K562 (cell line): ENCODE data around the gene EPHA4. TPM values are rescaled to one million over a fixed set of nuclear protein-coding genes. Genes with fewer than 3 reads are reported as not detected.

Source experiments
- ATAC-seq: fragments of 200-7000 bp; cut with Tn5 transposase; 3 replicates; pipeline ENCODE4 v1.9.1; 2020; ENCODE audit warnings: moderate library complexity
- BruUV-seq: library from RNA; stranded (reverse); fragments of 400-500 nt; replicated peaks from 2 replicates; lab custom pipeline; 2021; lab: Mats Ljungman, UMichigan
- CTCF ChIA-PET: fragments of 300-600 bp; formaldehyde crosslinking; extraction: SDS; loops from one replicate; lab custom pipeline; 2021; ENCODE audit warnings: low intra/inter-chr PET ratio; lab: Yijun Ruan, JAX
- POLR2A ChIA-PET: fragments of 300-600, 350-650 bp; sonication (Branson Sonifier 250); formaldehyde crosslinking; extraction: SDS; loops from one replicate; lab custom pipeline; 2021; ENCODE audit warnings: antibody characterized with exemption, inconsistent platforms; lab: Yijun Ruan, JAX
- DNase-seq, 4 experiments: peaks; one replicate each; pipeline versions ENCODE4 v3.0.0 to v3.0.0-alpha.2; 2011 to 2018; ENCODE audit warnings: low spot score in 3 of 4, mixed read lengths in 3 of 4; ENCODE audit errors: extremely low read depth in 1 of 4
- FAIRE-seq: peaks from 2 replicates; lab custom pipeline; 2011; peaks lifted over from hg19 to GRCh38; lab: Jason Lieb, UNC
- H2AFZ ChIP-seq: 2 replicates; pipeline ENCODE4 v1.6.0; 2011; ENCODE audit warnings: low read depth, low read length, control low read depth, inconsistent platforms
- H3K27ac ChIP-seq: fragments of 200-600 bp; 3 replicates; pipeline ENCODE4 v1.8.0; 2011; ENCODE audit warnings: low read depth, mild to moderate bottlenecking, control low read depth, inconsistent platforms, low read length, moderate library complexity, mixed read lengths; ENCODE audit errors: extremely low read depth
- H3K27me3 ChIP-seq, 2 experiments: fragments of 300-600 bp in 1 of 2; 2 replicates in 1 of 2; 3 replicates in 1 of 2; pipeline versions ENCODE4 v1.6.0 to v1.8.0; 2011; ENCODE audit warnings: inconsistent platforms in 2 of 2, low read length in 2 of 2, mild to moderate bottlenecking in 1 of 2, mixed read lengths in 1 of 2, moderate library complexity in 1 of 2; ENCODE audit not compliant: control insufficient read depth in 2 of 2, insufficient read depth in 2 of 2
- H3K36me3 ChIP-seq: fragments of 300-600 bp; 3 replicates; pipeline ENCODE4 v1.8.0; 2011; ENCODE audit warnings: mild to moderate bottlenecking, low read length, inconsistent platforms; ENCODE audit not compliant: control insufficient read depth, insufficient read depth
- H3K4me1 ChIP-seq, 2 experiments: fragments of 200-600 bp in 1 of 2; replicated peaks in 1 of 2; 2 replicates in 1 of 2; 3 replicates in 1 of 2; pipeline versions ENCODE4 v1.5.1 to v1.8.0; 2011; ENCODE audit warnings: inconsistent platforms in 2 of 2, low read length in 2 of 2, mild to moderate bottlenecking in 1 of 2, mixed read lengths in 1 of 2, moderate library complexity in 1 of 2; ENCODE audit not compliant: control insufficient read depth in 2 of 2, insufficient read depth in 2 of 2
- H3K4me2 ChIP-seq: 2 replicates; pipeline ENCODE4 v1.6.1; 2011; ENCODE audit warnings: low read length, control low read depth, inconsistent platforms, mixed read lengths; ENCODE audit not compliant: insufficient read depth
- H3K4me3 ChIP-seq: fragments of 200-600 bp; sonication (generic), shearing (Covaris generic); 2 replicates; pipeline ENCODE4 v1.5.1; 2016; ENCODE audit warnings: control low read depth, inconsistent platforms
- H3K79me2 ChIP-seq: fragments of 200-600 bp; 3 replicates; pipeline ENCODE4 v1.8.0; 2011; ENCODE audit warnings: low read length, inconsistent platforms; ENCODE audit not compliant: control insufficient read depth, insufficient read depth
- H3K9ac ChIP-seq, 2 experiments: 2 replicates each; pipeline versions ENCODE4 v1.6.0 to v1.6.1; 2011; ENCODE audit warnings: low read depth in 2 of 2, low read length in 2 of 2, control low read depth in 1 of 2, inconsistent platforms in 1 of 2, mild to moderate bottlenecking in 1 of 2, mixed read lengths in 1 of 2; ENCODE audit not compliant: insufficient read depth in 1 of 2
- H3K9me1 ChIP-seq: one replicate; pipeline ENCODE4 v1.6.0; 2011; ENCODE audit warnings: inconsistent platforms, mild to moderate bottlenecking, low read length, moderate library complexity; ENCODE audit not compliant: control insufficient read depth, insufficient read depth
- H3K9me3 ChIP-seq: replicated peaks from 2 replicates; pipeline ENCODE4 v1.5.1; 2011; ENCODE audit warnings: low read depth, low read length, inconsistent platforms; ENCODE audit not compliant: control insufficient read depth, insufficient read depth
- H4K20me1 ChIP-seq: replicated peaks from 2 replicates; pipeline ENCODE4 v1.6.1; 2011; ENCODE audit warnings: low read length, inconsistent platforms, mixed read lengths; ENCODE audit not compliant: control insufficient read depth, insufficient read depth
- CTBP1 ChIP-seq: fragments of 450-650 bp; IDR thresholded peaks from 2 replicates; pipeline ENCODE4 v1.6.1; 2016; ENCODE audit warnings: borderline replicate concordance
- EHMT2 ChIP-seq: fragments of 450-650 bp; IDR thresholded peaks from 2 replicates; pipeline ENCODE4 v1.6.1; 2018; ENCODE audit warnings: antibody characterized with exemption
- FOXA1 ChIP-seq: fragments of 450-650 bp; IDR thresholded peaks from 2 replicates; pipeline ENCODE4 v1.6.1; 2016; ENCODE audit warnings: mild to moderate bottlenecking, borderline replicate concordance
- KDM4B ChIP-seq, 2 experiments: fragments of 450-650 bp in 1 of 2; sonication (generic) in 1 of 2; IDR thresholded peaks; 2 replicates each; pipeline ENCODE4 v1.6.1; 2016 to 2017; ENCODE audit warnings: borderline replicate concordance in 2 of 2, antibody characterized with exemption in 1 of 2, low read depth in 1 of 2, mild to moderate bottlenecking in 1 of 2
- MBD2 ChIP-seq: sonication (generic); IDR thresholded peaks from 2 replicates; pipeline ENCODE4 v1.6.1; 2016; ENCODE audit warnings: low read depth, borderline replicate concordance
- PURB ChIP-seq: sonication (generic); formaldehyde crosslinking; IDR thresholded peaks from 2 replicates; pipeline ENCODE4 v1.9.0; 2021; ENCODE audit warnings: low read depth, mild to moderate bottlenecking, missing genetic modification reagents
- SIN3A ChIP-seq, 2 experiments: fragments of 150-350 bp in 1 of 2; IDR thresholded peaks; 2 replicates each; pipeline ENCODE4 v1.6.1; 2011 to 2016; ENCODE audit warnings: borderline replicate concordance in 2 of 2, low read depth in 2 of 2, low read length in 2 of 2, mild to moderate bottlenecking in 2 of 2, moderate library complexity in 2 of 2; ENCODE audit not compliant: control insufficient read depth in 1 of 2
- TCF3 ChIP-seq: sonication (generic); formaldehyde crosslinking; IDR thresholded peaks from 2 replicates; pipeline ENCODE4 v1.4.0; 2020; ENCODE audit warnings: mild to moderate bottlenecking, missing genetic modification reagents
- THRAP3 ChIP-seq: fragments of 450-650 bp; IDR thresholded peaks from 2 replicates; pipeline ENCODE4 v1.6.1; 2016; ENCODE audit warnings: mild to moderate bottlenecking, inconsistent platforms, borderline replicate concordance
- WHSC1 ChIP-seq: IDR thresholded peaks from one replicate; pipeline ENCODE4 v1.6.1; 2012; ENCODE audit warnings: low read length, control low read depth, inconsistent platforms
- ZNF146 ChIP-seq: IDR thresholded peaks from one replicate; pipeline ENCODE4 v1.6.1; 2018; ENCODE audit warnings: missing compliant biosample characterization; ENCODE audit not compliant: unreplicated experiment
- ZNF41 ChIP-seq: fragments of 250-450 bp; sonication (Bioruptor Pico); conservative IDR thresholded peaks from 2 replicates; pipeline ENCODE4 v1.4.0; 2020; ENCODE audit warnings: mild to moderate bottlenecking
- ZNF445 ChIP-seq: fragments of 250-450 bp; sonication (Bioruptor Pico); IDR thresholded peaks from 2 replicates; pipeline ENCODE4 v1.4.0; 2020; ENCODE audit warnings: low read depth, mild to moderate bottlenecking, moderate library complexity
- ZNF668 ChIP-seq: fragments of 250-450 bp; sonication (Bioruptor Pico); IDR thresholded peaks from 2 replicates; pipeline ENCODE4 v1.8.0; 2022; ENCODE audit warnings: mild to moderate bottlenecking, inconsistent platforms
- ZNF717 ChIP-seq: fragments of 250-450 bp; sonication (Bioruptor Pico); IDR thresholded peaks from 2 replicates; pipeline ENCODE4 v1.5.0; 2021
- WGBS: fragments of 100-300 bp; shearing (Covaris generic); methylation state at CpG from one replicate; pipeline ENCODE4 v1.1.6; 2016; ENCODE audit warnings: low coverage, mixed read lengths; ENCODE audit not compliant: insufficient coverage; ENCODE audit errors: missing lambda C conversion rate; 5-methylcytosine and 5-hydroxymethylcytosine counted together
- in situ Hi-C: fragments of 300-500 bp; cut with MboI; formaldehyde crosslinking; loops from 4 replicates; pipeline ENCODE4 v1.15.0; 2018; ENCODE audit warnings: inconsistent platforms, mixed read lengths
- intact Hi-C: fragments of 100-400 bp; cut with micrococcal nuclease; formaldehyde crosslinking; loops from 2 replicates; pipeline ENCODE4 v1.14.2; 2022
- polyA plus RNA-seq, 8 experiments: library from polyadenylated mRNA; depleted of rRNA in 4 of 8; stranded (reverse) in 5 of 8; unstranded in 3 of 8; fragments of >200 nt; fragmentation: Nextera tagmentation in 2 of 8; fragmentation: Illumina TruSeq in 1 of 8; extraction: Ambion mirVana in 2 of 8; extraction: Trizol in 1 of 8; gene quantifications; 2 replicates each; pipeline versions ENCODE4 v1.2.1 to v1.2.3, GENCODE V29; 2011 to 2014; ENCODE audit warnings: inconsistent platforms in 1 of 8, missing spikeins in 1 of 8
- total RNA-seq, 7 experiments: library from RNA; depleted of rRNA in 6 of 7; stranded (reverse); fragments of >200 nt in 6 of 7; fragmentation: Illumina TruSeq in 2 of 7; extraction: Trizol in 2 of 7; gene quantifications; 2 replicates each; pipeline versions ENCODE4 v1.2.1 to v1.2.3, GENCODE V29; 2011 to 2021; ENCODE audit warnings: low replicate concordance in 1 of 7
- TF ChIP-seq, protein P1 (sequence below): fragments of 250-450 bp; sonication (Bioruptor Pico); IDR thresholded peaks from 2 replicates; pipeline ENCODE4 v1.5.0; 2020; ENCODE audit warnings: mild to moderate bottlenecking, borderline replicate concordance
- TF ChIP-seq, protein P2 (sequence below), 3 experiments: fragments of 200-800 bp in 1 of 3; fragments of 250-450 bp in 1 of 3; fragments of 450-650 bp in 1 of 3; sonication (Bioruptor Pico) in 1 of 3; sonication (Bioruptor generic) in 1 of 3; formaldehyde crosslinking in 1 of 3; IDR thresholded peaks; 2 replicates each; pipeline versions ENCODE4 v1.6.1 to v1.8.0; 2016 to 2022; ENCODE audit warnings: mild to moderate bottlenecking in 2 of 3, missing genetic modification characterization in 2 of 3, missing compliant biosample characterization in 1 of 3, moderate library complexity in 1 of 3

EPHA4 gene
- total and polyA plus RNA-seq, 9 of the 15 experiments (the other 6 are each of a cell fraction or from before 2014, with no cell fraction given) = 0.07 to 0.09 (median 0.07) TPM; not detected in 6

DNA sequence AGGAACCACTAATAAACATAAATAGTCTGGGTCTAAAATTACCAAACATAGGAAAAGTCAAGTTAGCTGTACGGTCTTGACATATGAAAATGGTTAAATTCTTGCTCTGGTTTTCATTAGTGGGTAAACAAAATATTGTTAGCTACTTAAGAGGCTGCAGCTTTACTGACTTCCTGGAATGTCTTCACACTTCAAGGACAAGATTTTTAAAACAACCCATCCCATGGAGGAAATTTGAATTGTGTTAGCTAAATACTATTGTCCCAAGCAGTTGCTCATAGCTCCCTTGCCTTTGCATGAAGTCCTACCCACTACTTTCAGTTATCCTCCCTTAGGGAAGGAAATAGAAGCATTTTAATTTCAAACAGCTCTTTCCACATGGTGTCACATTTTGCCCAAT, 128.5 kb downstream of the EPHA4 start (continued):
- TF ChIP-seq PURB (CRISPR knock-in tag) = no peak

- no peaks in the 10 kb centered on the region for H3K79me2 ChIP-seq
- 0% methylated on average over 4 of the region's 4 CpGs for WGBS
- H2AFZ ChIP-seq = no peak overlapping the region
- BruUV-seq = no TSS peak
- POLR2A ChIA-PET = no interaction called here
- ATAC-seq = no peak
- CTCF ChIA-PET = no interaction called here
- FAIRE-seq = no peak
- no peaks in the 10 kb centered on the region for H3K27me3 ChIP-seq
- H3K4me3 ChIP-seq = no peak overlapping the region
- H4K20me1 ChIP-seq = no peaks in the 10 kb centered on the region
- DNase-seq = no peak
- in situ Hi-C loops (no loop called here), intact Hi-C loops (no loop called here)
- no peaks in the 10 kb centered on the region for H3K36me3 ChIP-seq
- H3K9me3 ChIP-seq = no peaks in the 10 kb centered on the region
- no peaks in the 10 kb centered on the region for H3K4me1 ChIP-seq
- H3K9ac ChIP-seq = no peak overlapping the region
- H3K9me1 ChIP-seq = no peaks in the 10 kb centered on the region
- no peak overlapping the region for H3K27ac ChIP-seq
- no peak overlapping the region for H3K4me2 ChIP-seq
- no peak for TF ChIP-seq THRAP3
- no peak for TF ChIP-seq SIN3A (IDR thresholded peaks at IDR 0.05; ENCODE audit: borderline replicate concordance in 2 of 2, control insufficient read depth in 1 of 2, low read depth in 2 of 2, low read length in 2 of 2)
- TF ChIP-seq ZNF41 = no peak
- TF ChIP-seq, protein P1, sequence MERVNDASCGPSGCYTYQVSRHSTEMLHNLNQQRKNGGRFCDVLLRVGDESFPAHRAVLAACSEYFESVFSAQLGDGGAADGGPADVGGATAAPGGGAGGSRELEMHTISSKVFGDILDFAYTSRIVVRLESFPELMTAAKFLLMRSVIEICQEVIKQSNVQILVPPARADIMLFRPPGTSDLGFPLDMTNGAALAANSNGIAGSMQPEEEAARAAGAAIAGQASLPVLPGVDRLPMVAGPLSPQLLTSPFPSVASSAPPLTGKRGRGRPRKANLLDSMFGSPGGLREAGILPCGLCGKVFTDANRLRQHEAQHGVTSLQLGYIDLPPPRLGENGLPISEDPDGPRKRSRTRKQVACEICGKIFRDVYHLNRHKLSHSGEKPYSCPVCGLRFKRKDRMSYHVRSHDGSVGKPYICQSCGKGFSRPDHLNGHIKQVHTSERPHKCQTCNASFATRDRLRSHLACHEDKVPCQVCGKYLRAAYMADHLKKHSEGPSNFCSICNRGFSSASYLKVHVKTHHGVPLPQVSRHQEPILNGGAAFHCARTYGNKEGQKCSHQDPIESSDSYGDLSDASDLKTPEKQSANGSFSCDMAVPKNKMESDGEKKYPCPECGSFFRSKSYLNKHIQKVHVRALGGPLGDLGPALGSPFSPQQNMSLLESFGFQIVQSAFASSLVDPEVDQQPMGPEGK (CRISPR knock-in tag) = no peak
- TF ChIP-seq CTBP1 = no peak
- TF ChIP-seq EHMT2 = no peak
- no peak for TF ChIP-seq WHSC1
- no peak for TF ChIP-seq KDM4B (IDR thresholded peaks at IDR 0.05; ENCODE audit: borderline replicate concordance in 2 of 2, low read depth in 1 of 2)
- TF ChIP-seq ZNF445 = no peak
- TF ChIP-seq ZNF668 (CRISPR knock-in tag) = no peak
- TF ChIP-seq FOXA1 = no peak
- TF ChIP-seq MBD2 = no peak
- no peak for TF ChIP-seq TCF3 (CRISPR knock-in tag)
- TF ChIP-seq ZNF717 = no peak
- TF ChIP-seq, protein P2, sequence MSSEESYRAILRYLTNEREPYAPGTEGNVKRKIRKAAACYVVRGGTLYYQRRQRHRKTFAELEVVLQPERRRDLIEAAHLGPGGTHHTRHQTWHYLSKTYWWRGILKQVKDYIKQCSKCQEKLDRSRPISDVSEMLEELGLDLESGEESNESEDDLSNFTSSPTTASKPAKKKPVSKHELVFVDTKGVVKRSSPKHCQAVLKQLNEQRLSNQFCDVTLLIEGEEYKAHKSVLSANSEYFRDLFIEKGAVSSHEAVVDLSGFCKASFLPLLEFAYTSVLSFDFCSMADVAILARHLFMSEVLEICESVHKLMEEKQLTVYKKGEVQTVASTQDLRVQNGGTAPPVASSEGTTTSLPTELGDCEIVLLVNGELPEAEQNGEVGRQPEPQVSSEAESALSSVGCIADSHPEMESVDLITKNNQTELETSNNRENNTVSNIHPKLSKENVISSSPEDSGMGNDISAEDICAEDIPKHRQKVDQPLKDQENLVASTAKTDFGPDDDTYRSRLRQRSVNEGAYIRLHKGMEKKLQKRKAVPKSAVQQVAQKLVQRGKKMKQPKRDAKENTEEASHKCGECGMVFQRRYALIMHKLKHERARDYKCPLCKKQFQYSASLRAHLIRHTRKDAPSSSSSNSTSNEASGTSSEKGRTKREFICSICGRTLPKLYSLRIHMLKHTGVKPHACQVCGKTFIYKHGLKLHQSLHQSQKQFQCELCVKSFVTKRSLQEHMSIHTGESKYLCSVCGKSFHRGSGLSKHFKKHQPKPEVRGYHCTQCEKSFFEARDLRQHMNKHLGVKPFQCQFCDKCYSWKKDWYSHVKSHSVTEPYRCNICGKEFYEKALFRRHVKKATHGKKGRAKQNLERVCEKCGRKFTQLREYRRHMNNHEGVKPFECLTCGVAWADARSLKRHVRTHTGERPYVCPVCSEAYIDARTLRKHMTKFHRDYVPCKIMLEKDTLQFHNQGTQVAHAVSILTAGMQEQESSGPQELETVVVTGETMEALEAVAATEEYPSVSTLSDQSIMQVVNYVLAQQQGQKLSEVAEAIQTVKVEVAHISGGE (CRISPR knock-in tag; IDR thresholded peaks at IDR 0.05) = no peak
- TF ChIP-seq ZNF146 (CRISPR knock-in tag) = no peak
Measured at GRCh38 chr2:221442128-221442527, 130.0 kb downstream of the EPHA4 start.
